ENCODE data around the gene DIP2B.
A peak's percentile ranks its signal among the peaks of the same experiment; 100 is the strongest.
"Not testable (repeated sequence)": the region's sequence is repeated elsewhere in the genome, so short reads cannot be mapped to it uniquely, and the experiment has no call there.

The DIP2B gene, protein sequence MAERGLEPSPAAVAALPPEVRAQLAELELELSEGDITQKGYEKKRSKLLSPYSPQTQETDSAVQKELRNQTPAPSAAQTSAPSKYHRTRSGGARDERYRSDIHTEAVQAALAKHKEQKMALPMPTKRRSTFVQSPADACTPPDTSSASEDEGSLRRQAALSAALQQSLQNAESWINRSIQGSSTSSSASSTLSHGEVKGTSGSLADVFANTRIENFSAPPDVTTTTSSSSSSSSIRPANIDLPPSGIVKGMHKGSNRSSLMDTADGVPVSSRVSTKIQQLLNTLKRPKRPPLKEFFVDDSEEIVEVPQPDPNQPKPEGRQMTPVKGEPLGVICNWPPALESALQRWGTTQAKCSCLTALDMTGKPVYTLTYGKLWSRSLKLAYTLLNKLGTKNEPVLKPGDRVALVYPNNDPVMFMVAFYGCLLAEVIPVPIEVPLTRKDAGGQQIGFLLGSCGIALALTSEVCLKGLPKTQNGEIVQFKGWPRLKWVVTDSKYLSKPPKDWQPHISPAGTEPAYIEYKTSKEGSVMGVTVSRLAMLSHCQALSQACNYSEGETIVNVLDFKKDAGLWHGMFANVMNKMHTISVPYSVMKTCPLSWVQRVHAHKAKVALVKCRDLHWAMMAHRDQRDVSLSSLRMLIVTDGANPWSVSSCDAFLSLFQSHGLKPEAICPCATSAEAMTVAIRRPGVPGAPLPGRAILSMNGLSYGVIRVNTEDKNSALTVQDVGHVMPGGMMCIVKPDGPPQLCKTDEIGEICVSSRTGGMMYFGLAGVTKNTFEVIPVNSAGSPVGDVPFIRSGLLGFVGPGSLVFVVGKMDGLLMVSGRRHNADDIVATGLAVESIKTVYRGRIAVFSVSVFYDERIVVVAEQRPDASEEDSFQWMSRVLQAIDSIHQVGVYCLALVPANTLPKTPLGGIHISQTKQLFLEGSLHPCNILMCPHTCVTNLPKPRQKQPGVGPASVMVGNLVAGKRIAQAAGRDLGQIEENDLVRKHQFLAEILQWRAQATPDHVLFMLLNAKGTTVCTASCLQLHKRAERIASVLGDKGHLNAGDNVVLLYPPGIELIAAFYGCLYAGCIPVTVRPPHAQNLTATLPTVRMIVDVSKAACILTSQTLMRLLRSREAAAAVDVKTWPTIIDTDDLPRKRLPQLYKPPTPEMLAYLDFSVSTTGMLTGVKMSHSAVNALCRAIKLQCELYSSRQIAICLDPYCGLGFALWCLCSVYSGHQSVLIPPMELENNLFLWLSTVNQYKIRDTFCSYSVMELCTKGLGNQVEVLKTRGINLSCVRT (N-terminal part only)

DNA sequence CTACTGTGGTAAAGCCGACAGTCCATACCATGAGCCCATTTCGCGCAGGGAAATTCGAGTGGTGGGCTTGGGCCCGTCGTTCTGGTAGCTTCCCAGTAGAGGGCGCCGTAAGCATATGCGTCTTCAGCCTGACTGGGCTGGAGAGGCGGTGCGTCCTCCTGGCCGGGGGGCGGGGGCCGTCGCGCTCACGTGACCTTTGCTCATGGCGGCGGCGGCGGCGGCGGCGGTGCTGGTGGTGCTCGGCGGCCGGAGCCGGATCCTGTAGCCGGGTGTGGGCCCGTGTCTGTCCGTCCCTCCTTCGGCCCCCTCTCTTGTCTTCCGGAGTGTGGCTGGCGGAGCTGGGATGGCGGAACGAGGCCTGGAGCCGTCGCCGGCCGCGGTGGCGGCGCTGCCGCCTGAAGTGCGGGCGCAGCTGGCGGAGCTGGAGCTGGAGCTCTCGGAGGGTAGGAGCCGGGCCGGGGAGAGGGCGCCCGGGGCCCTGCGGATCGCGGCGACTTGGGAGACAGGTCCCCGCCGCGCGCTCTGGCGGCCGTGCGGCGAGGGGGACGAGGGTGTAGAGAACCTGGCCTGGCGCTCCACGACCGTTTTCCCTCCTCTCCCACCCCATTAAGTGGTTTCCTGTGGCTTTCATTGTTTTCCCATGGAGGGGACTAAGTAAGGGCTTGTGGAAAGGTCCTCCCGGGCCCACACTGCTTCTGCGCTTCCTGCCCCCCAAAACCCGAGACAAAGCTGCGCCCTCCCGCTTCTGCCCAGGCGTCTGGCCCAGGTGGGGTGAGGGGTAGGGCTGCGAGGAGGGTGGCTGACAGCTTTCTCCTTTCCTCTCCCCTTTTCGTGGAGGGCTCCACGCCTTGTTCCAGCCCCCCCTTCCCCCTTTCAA lies at the start of gene DIP2B:
DIP2B (plus strand) TSS at position 188 of the 877 bp plus-strand sequence; CDS start at position 344, 156 bp downstream.
- peak; percentile 94 to 96 for DNase-seq (ENCODE audit: low read depth in 2 of 2)

- DNase-seq (ENCODE audit: low read depth in 2 of 2): no peak
Observed at GRCh38 chr12:50458606-50459005, 46.2 kb upstream of the DIP2B start.

GRCh38 chr12:50467439-50467838 lies 37.3 kb upstream of the DIP2B start:
- no peak for DNase-seq (ENCODE audit: low read depth in 2 of 2)

DNA sequence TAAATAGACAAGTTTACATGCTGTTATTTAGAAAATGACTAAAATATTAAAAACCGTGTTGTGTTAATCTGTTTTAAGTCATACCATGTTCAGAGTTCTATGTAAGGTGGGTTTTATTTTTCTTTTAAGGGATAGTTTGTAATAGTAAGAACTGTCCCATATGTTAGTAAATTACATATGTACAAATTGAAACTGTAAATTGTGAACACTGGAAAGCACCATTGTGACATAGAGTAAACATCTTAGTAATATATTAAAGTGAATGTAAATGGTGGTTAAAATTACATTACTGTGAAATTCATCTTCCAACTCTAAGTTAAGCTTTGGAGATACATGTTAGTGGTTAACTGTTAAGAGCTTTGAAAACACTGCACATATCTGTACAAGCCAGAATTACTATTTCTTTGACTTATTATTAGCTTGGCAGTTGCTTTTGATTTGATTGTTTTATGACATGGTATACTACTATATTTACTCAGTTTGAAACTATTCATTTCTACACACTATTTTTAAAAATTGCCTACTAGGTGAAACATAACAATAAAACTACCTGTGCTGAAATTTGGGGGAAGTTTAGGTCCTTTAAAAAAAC lies 27.4 kb upstream of the DIP2B start:
- no peak for DNase-seq (ENCODE audit: low read depth in 2 of 2)

GRCh38 chr12:50482571-50482970 lies 22.2 kb upstream of the DIP2B start:
- no peak for DNase-seq (ENCODE audit: low read depth in 2 of 2)

- no peak for DNase-seq (ENCODE audit: low read depth in 2 of 2)
Observed at GRCh38 chr12:50483488-50483887, 21.3 kb upstream of the DIP2B start.

DNA sequence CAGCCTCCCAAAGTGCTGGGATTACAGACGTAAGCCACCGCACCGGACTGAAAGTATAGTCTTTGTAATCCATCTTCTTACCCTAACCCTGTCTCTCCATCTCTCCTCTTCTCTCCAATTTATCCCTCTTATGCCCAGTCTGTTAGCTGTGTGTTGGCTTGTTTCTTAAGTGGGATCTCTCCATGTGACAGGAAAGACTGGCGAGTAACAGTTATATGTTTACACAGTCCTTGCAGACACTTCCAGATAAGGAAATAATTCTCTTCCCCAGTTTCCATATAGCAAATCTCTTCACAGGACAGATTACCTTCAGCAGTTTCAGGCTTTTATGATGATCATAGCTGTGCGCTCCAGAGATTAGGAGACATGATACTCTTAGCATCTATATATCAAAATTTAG lies 16.0 kb upstream of the DIP2B start:
- DNase-seq (ENCODE audit: low read depth in 2 of 2): no peak

GRCh38 chr12:50498119-50498518 lies 6.7 kb upstream of the DIP2B start:
- DNase-seq (ENCODE audit: low read depth in 2 of 2): not testable (repeated sequence)

DNA sequence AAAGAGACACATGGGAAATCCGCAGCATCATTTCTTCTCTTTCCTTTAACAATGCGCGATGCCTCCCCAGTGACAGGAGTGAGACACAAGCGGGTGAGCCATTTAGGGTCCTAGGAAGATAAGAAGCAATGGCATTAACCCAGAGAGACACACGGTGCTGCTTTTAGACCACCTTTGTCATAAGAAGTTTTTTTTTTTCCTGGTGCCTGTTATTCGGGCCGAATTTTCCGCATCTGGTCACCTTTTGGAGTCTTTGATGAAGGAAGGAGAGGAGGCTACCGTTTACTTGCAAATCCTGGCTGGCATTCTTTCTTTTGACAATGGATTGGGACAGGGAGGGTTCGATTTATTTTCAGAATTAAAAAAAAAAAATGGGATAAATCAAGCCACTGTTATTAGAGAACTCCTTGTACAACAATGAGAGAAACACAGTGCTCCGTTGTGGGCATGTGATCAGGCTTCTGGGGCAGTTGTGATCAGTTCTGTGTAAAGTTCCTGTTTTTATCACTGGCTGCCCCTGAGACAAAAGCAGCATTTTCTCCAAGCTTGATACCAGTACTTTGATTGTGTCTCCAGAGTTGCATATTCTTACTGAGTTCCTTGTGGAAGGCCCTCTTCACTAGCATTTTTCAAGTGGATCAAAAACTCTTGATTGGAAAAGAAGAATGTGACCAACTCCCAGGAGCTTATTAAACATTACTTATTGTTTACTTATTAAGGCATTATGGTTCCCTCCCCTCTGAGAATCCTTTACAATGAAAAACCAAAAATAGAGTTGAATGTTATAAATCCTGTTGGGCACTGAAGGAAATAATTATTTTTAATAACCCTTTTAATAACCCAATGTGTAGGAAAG lies 1.1 kb downstream of the DIP2B start:
- no peak for DNase-seq (ENCODE audit: low read depth in 2 of 2)

GRCh38 chr12:50506753-50507473 lies 2.1 kb downstream of the DIP2B start:
- DNase-seq (ENCODE audit: low read depth in 2 of 2): no peak

GRCh38 chr12:50507474-50507838 lies 2.7 kb downstream of the DIP2B start:
- no peak for DNase-seq (ENCODE audit: low read depth in 2 of 2)

- DNase-seq (ENCODE audit: low read depth in 2 of 2): no peak
Observed at GRCh38 chr12:50507930-50508329, 3.1 kb downstream of the DIP2B start.

DNA sequence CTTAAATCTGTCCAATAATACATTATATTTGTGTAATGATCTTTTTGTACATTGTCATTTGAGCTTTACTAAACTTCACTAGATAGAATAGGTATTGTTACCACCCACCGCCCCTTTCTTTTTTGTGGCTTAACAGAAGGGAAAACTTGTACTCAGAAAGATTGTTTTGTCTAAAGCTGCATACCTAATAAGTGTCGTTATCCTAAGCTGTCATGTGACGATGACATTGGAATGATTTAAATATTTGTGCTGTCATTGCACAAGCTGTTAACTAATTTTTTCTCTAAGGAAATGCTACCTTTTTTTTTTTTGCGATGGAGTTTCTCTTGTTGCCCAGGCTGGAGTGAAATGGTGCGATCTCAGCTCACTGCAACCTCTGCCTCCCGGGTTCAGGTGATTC lies 3.6 kb downstream of the DIP2B start:
- DNase-seq (ENCODE audit: low read depth in 2 of 2): no peak

DNA sequence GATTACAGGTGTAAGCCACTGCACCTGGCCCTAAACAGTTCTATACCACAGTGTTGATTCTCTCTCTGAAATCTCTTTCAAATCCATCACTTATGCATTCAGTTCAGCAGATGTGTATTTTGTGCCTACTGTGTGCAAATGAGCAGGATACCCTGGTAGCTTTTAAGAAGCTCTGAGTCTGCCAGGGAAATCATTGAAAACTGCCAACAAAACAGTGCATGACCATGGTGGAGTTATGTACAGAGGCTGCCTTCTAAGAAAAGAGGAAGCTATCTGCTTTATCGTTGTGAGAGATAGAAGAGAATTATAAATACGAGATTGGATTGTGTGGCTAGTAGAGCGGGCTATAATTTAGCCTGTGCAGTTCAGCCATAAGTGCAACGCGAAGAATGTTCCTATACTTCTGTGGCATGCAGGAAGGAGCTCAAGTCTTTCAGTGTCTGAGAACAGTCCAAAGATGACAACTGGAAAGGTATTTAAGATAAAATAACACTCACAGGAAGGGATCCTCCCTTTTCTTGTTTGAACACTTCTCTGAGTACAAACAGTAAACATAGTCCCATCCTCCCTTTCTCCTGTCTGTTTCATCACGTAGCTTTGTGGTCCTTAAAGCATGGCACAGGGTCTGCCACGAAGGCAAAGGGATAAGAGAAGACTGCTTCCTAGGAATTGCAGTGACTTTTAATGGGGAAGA lies 4.3 kb downstream of the DIP2B start:
- DNase-seq (ENCODE audit: low read depth in 2 of 2): no peak

GRCh38 chr12:50514526-50515276 lies 9.9 kb downstream of the DIP2B start:
- DNase-seq (ENCODE audit: low read depth in 2 of 2): no peak

DNA sequence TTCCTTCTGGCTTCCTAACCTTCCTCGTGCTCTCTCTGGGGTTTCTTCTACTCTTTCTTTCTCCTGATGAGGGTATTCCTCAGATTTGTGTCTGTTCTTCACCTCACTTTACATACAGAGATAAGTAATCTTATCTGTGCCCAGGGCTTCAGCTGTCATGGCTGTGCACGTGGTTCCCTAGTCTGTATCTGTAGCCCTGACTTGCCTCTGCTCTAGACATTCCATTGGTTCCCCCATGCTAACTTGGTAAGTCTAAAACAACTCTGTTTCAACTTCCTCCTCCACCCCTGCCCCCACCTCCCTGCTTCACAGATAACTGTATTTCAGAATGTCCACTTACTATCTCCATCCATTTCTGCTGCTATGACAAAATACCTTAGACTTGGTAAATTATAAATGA lies 10.8 kb downstream of the DIP2B start:
- DNase-seq (ENCODE audit: low read depth in 2 of 2): no peak

GRCh38 chr12:50517421-50518048 lies 12.8 kb downstream of the DIP2B start:
- no peak for DNase-seq (ENCODE audit: low read depth in 2 of 2)
